VCaP (cell line): ENCODE data around the gene UPK2.

Experiments
- H3K27ac ChIP-seq: fragments of 450-650 bp; 2 replicates; pipeline ENCODE4 v1.5.1; 2017
- TF ChIP-seq, protein P1 (sequence below): fragments of 450-650 bp; conservative IDR thresholded peaks from 2 replicates; pipeline ENCODE4 v1.5.1; 2017; ENCODE audit warnings: mild to moderate bottlenecking, moderate library complexity

The UPK2 gene

DNA sequence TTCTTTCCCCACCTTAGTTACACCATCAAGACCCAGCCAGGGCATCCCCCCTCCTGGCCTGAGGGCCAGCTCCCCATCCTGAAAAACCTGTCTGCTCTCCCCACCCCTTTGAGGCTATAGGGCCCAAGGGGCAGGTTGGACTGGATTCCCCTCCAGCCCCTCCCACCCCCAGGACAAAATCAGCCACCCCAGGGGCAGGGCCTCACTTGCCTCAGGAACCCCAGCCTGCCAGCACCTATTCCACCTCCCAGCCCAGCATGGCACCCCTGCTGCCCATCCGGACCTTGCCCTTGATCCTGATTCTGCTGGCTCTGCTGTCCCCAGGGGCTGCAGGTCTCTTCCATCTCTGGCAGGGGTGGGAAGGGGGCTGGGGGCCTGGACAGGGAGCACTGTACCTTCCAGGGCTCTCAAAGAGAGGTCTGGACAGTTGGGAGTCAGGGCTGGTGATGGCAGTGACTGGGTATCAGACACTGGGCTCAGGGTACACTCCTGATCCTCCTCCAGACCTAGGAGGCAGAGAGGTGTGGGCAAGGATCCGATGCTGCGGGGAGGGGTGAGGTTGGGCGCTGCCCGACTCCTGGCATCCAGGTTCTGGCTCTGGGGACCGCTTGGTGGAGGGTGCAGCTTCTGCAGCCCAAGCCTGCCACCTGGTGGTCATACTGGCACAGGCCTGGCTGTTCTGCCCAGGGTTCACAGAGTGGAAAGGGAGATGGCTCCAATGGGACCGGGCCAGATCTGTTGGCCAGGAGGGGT is at the start of gene UPK2:
Gene UPK2 (plus strand): TSS at position 205 of the 753 bp plus-strand sequence. CDS start 53 bp downstream, at position 258.
- TF ChIP-seq, protein P1, sequence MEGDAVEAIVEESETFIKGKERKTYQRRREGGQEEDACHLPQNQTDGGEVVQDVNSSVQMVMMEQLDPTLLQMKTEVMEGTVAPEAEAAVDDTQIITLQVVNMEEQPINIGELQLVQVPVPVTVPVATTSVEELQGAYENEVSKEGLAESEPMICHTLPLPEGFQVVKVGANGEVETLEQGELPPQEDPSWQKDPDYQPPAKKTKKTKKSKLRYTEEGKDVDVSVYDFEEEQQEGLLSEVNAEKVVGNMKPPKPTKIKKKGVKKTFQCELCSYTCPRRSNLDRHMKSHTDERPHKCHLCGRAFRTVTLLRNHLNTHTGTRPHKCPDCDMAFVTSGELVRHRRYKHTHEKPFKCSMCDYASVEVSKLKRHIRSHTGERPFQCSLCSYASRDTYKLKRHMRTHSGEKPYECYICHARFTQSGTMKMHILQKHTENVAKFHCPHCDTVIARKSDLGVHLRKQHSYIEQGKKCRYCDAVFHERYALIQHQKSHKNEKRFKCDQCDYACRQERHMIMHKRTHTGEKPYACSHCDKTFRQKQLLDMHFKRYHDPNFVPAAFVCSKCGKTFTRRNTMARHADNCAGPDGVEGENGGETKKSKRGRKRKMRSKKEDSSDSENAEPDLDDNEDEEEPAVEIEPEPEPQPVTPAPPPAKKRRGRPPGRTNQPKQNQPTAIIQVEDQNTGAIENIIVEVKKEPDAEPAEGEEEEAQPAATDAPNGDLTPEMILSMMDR = peak; percentile 97

DNA sequence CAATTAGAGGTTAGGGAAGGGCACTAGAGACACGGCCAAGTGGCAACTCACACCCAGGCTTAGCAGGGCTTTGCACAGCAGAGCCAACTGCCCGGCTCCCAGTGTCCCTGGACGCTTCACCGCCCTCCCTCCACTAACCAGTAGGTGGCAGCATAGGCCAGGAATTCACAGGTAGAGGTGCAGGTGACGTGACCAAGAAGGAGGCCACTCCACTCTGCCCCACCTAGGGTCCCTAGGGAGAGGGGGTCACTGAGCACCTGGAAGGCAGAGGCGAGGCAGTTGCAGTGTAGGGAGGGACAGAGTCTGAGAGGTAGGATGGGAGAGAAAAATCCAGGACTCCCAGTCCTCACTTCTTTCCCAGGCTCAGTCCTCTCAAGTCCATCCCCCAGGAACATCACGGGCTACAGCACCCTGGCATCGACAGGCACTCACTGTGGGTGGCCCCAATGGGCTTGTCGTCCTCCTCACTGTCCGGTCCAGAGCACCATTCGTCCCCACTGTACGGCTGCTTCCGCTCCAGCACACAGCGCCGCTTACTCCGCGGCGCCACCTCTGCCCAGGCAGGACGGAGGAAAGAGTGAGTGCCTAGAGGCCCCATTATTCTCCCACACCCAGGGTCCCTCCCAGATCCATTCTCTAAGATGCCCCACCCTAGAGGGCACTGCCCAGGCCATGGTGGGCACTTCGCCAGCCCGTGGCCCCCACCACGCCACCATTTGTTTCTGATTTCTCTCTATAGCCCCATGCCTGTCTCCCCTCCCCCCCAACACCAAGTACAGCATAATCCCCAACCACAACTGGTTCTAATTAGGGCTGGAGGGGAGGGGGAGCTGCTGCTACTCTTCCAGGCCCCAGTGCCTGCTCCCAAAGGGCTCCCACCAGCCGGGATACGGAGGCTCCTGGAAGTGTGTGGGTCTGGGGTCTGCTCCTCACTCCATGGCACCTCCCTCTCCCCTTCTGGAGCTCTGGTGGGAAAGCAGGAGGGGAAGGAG is 48.8 kb upstream of the UPK2 start:
- H3K27ac ChIP-seq = no peak overlapping the region; the same call in 1 of the 2 replicates
- TF ChIP-seq, protein P1 = peak; percentile 91

More for the DNA sequence above, at the start of gene UPK2:
- no peak within 1 kb of the TSS for H3K27ac ChIP-seq

DNA sequence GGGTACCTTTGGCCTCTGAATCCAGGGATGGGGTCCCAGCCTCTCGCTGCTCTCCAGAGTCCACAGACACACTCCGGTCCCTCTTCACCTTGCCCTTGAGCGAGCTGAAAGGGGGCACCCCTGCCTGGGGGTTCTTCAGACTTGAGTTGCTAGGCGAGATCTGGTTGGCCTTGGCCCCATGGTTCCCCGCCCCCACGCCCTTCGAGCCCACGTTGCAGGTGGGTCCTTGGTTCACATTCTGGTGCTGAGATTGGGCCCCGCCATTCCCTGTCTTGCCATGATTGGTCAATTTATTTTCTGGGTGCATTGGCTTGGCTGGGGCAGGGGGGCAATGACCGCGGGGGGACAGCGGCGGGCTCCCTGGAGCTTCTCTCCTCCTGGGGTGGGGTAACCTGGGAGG is 47.8 kb upstream of the UPK2 start:
- peak overlapping the region; percentile 67 for H3K27ac ChIP-seq
- TF ChIP-seq, protein P1 = no peak

DNA sequence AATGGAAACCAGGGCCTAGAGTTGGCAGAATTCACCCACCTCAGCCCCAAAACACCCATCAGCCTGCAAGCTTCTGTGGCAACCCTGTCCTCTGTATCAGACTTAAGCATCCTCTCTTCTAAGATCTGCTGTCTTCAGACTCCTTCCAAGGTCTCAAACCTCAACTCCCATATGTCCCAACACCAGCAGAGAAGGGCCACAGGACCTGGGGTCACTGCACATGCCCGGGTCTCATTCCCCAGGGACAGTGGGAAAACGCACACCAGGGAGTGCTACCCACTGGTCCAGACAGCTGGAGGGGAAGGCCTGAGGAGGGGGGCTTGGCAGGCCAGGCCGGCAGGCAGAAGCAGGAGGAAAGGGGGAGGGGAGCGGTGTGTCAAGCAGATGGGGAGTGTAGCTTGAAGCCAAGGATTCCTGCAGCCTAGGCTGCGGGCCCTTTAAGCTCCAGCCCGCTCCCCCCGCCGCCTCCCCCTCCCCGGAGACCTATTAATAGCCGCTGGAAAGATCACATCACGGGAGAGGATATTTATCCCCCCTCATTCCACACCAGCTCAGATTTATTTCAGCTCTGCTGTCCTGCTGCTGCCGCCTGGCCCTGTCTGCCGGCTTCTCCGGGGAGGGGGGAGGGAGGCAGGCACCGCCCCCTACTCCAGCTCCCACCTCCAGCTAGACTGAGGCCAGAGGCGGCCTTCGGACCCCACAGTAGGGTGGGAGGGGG is 47.0 kb upstream of the UPK2 start:
- H3K27ac ChIP-seq = peak overlapping the region; percentile 67
- TF ChIP-seq, protein P1 = no peak

DNA sequence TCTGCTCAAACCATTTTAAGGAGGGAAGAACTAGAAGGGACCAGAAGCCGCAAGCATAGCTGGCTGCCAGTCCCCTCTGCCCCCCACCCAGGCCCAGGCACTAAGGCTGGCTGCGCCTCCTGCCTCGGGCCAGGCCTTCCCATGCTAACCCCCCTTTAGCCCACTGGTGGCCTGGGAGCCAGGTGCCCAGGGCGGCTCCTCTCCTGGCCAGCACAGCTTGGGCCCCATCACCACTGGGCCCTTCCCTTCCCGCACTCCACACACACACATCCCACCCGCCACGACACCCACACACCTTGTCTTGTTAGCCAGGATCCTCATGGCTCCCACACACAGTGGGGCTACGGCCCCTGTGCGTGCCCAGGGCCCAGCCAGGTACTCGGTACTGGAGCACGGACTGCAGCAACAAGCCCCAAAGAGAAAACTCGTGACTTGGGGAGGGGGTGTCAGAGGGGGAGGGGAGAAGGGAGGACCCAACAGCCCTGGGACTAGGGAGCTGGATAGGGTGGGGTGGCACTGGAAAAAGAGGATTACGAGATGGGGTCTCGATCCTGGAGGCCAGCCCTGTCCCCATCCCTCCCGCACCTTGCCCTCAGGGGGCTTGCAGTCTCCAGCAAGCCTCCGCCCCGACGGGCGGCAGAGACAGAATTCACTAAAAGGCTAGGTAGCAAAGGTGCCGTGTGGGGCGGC is 46.3 kb upstream of the UPK2 start:
- TF ChIP-seq, protein P1 = no peak
- peak overlapping the region; percentile 67 for H3K27ac ChIP-seq

DNA sequence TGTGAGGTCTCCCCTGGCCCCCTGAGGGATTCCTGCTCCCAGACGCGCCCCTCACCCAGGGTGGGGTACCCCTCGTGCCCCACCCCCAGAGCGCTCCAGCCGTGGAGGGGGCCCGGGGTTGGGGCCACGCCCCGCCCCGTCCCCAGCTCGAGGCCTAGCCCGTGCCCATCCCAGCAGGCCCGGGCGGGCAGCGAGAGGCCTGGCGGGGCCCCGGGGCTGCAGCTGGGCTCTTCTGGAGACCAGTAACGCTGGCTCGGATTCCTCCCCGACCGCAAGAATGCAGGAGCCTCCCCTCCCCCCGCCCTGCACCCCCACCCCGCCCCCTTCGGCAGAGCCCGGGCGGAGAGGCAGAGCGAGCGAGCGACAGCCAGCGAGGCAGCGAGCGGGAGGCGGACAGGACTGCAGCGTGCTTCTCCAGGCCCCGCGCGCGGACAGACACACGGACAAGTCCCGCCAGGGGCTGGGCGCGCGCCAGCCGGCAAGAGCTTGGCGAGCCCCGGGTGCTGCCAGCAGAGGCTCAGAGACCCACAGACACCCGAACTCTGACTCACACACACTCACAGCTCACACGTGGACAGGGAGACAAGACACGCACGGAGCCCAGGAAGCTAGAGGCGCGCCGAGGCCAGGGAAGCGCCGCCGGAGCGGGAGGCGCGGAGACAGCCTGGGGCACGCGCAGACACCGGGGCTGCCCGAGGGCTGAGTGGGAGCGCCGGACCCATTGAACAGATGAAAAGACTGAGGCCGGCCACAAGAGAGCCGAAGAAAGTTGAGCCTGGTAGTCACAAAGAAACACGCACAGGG is 45.6 kb upstream of the UPK2 start:
- no peak overlapping the region; the same call in 1 of the 2 replicates for H3K27ac ChIP-seq
- TF ChIP-seq, protein P1 = no peak
